Measurements from ENCODE around the gene AP1S1.
"Not testable (repeated sequence)": the region's sequence is repeated elsewhere in the genome, so short reads cannot be mapped to it uniquely, and the experiment has no call there.

Gene AP1S1

DNA sequence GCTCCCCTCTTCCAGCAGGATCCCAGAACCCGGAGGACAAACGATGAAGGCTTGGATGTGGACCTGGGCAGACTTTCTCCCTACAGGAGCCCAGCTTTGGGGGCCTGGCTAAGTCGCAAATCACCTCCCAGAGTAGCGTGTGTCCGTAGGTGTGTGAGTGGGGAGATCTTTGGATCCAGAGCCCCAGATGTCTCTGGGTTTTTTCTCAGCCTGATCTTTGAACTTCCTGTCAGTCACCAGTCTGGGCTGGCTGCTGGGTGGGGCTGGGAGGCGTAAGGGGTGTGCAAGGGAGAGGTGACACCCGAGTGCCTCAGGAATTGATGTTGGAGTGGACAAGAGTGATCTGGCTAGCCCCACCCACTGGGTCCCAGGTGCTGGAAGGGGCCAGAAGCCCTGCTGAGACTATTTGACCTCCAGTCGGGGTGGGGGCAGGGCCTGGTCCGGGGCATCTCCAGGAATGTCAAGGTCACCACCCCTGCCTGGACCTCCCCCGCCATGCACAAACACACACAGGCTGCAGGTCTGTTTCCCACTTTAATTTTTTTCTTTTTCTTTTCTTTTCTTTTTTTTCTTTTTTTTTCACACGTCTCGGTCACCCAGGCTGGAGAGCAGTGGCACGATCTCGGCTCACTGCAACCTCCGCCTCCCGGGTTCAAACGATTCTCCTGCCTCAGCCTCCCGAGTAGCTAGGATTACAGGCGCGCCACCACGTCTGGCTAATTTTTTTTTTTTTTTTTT is 46.8 kb downstream of the AP1S1 start, which contains the start of gene MOGAT3:
Gene MOGAT3 (minus strand): TSS at position 175 of the 738 bp plus-strand sequence. CDS start 182 bp downstream, outside the sequence.
- no peak for TF ChIP-seq GATA1 (IDR thresholded peaks at IDR 0.05; ENCODE audit: low read depth, low read length)
- no peak for TF ChIP-seq POLR2A (IDR thresholded peaks at IDR 0.05; ENCODE audit: low read length)

DNA sequence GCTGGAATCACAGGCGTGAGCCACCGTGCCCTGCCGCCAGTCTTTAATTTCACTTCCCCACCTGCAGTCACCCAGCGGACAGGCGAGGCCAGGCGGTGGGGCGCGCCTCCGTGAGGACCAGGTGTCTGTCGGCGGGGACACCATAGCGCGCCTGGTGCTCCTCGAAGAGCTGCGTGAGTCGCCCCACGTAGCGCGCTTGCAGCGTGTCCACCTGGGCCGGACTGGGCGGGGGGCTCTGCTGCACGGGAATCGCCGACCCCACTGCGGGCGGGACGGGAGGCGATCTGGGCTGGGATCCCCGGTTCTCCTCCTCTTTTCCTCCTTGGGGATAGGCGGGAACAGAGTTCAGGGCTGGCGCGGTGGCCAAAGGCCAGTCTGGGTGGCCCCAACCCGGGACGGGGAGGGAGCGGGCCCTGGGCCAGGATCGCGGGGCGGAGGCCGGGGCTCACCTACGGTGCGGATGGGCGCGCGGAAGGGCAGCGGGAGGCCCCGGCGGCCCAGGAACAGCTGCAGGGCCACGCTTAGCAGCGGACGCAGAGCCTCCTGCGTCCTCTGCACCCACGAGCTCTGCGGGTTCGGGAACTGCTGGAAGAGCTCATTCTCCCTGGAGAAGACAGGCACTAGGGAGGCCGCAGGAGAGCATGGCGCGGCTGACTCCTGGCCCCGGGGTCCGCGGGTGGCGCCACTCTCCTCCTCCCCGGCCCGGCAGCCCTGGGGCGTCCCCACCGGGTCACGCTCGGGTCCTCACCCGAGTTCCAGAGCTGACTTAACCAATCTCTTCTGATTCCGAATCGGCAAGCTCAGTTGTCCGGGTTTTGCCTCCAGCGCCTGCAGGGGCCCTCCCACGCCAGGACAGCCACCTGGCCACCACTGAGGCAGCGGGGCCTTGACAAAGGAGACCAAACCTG is 47.7 kb downstream of the AP1S1 start:
- TF ChIP-seq GATA1 (IDR thresholded peaks at IDR 0.05; ENCODE audit: low read depth, low read length) (no peak), POLR2A (IDR thresholded peaks at IDR 0.05; ENCODE audit: low read length) (no peak)
- DNase-seq, result no peak

More for the DNA sequence above, 46.8 kb downstream of the AP1S1 start, which contains the start of gene MOGAT3:
- no peak for DNase-seq

DNA sequence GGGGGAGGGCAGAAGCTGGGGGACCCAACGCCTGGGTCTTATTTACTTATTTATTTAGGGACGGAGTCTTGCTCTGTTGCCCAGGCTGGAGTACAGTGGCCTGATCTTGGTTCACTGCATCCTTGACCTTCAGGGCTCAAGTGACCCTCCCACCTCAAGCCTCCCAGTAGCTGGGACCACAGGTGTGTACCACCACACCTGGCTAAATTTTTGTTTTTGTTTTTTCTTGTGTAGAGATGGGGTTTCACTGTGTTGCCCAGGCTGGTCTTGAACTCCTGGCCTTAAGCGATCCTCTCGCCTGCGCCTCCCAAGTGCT is 48.3 kb downstream of the AP1S1 start:
- no peak for DNase-seq
- TF ChIP-seq POLR2A (IDR thresholded peaks at IDR 0.05; ENCODE audit: low read length) (no peak), GATA1 (IDR thresholded peaks at IDR 0.05; ENCODE audit: low read depth, low read length) (no peak)

DNA sequence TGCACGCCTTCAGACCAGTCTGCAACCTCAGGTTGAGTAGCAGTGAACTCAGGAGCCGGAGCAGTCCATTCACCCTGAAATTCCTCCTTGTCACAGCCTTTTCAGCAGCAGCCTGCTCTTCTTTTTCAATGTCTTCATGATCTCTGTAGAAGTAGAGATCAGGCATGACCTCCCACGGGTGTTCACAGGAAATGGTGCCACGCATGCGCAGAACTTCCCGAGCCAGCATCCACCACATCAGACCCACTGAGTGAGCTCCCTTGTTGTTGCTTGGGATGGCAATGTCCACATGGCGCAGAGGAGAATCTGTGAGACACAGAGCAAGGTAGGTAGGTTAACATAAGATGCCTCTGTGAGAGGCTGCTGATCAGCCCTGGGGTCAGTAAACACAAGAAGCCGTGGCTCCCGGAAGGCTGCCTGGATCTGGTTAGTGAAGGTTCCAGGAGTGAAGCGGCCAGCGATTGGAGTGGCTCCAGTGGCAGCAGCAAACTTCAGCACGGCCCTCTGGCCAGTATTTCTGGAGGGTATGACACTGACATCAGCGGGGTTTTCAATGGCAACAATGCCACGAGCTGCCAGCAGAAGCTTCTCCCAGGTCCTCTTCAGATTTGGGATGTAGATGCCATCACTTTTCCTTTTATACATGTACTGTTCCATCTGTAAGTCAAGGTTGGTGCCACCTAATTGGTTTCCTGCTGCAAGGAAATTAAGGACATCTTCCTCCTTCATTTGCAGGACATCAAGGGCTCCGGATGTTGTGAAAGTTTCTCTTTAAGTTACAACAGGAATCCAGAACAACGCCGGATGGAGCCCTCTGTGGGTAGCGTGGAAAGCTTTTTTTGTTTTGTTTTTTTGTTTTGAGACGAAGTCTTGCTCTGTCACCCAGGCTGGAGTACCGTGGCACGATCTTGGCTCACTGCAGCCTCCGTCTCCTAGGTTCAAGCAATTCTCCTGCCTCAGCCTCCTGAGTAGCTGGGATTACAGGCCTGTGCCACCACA is 49.8 kb downstream of the AP1S1 start:
- DNase-seq, result not testable (repeated sequence)

DNA sequence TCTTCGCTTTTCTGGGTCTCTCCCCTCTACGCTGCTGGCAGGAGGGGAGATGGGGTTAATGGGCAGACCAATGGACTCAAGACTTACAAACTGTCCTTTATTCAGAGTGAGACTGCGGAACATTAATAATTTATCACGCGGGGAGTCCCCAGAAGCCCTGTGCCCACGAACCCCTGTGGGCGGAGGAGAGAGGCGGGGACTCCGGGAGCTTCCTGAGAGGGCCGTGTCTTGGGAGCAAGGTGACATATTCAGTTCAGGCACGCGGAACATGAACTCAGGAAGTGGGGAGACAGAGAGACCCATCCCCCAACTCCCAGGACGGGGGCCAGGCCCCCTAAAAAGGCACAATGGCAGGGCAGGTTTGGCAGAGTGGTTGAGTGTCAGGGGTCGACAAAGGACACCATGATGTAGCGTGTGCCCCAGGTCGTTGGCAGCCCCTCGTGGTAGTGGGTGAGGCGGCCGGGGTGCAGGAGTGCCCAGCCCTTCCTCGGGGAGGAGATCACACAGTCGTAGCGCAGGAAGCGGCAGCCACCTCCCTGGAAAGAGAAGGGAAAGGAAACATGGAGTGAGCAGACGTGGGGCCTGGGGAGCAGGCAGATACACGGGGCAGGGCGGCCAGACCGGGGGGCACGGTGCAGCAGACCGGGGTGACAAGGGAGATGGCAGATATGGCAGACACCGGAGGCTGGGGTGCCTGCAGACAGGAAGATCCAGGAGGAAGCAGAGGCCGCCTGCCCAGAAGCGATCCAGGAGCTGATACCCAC is 51.8 kb downstream of the AP1S1 start:
- TF ChIP-seq GATA1 (IDR thresholded peaks at IDR 0.05; ENCODE audit: low read depth, low read length), result no peak
- no peak for TF ChIP-seq POLR2A (IDR thresholded peaks at IDR 0.05; ENCODE audit: low read length)
- DNase-seq, result no peak

DNA sequence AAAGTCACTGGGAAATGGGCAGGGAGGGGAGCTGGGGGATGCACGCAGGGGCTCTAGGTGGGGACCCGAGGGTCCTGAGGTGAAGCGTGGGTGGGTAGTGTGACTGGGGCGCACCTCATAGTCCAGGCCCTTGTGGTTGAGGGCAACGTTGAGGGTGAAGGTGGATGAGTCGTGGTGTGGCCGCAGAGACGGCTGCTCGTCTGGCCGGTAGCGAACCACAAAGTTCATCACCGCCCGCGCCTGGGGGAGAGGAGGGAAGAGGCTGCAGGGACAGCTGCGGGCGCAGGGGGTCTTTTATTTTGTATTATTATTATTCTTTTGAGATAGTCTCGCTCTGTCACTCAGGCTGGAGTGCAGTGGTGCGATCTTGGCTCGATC is 52.4 kb downstream of the AP1S1 start:
- DNase-seq, result no peak
- TF ChIP-seq GATA1 (IDR thresholded peaks at IDR 0.05; ENCODE audit: low read depth, low read length), result no peak
- TF ChIP-seq POLR2A (IDR thresholded peaks at IDR 0.05; ENCODE audit: low read length), result no peak

DNA sequence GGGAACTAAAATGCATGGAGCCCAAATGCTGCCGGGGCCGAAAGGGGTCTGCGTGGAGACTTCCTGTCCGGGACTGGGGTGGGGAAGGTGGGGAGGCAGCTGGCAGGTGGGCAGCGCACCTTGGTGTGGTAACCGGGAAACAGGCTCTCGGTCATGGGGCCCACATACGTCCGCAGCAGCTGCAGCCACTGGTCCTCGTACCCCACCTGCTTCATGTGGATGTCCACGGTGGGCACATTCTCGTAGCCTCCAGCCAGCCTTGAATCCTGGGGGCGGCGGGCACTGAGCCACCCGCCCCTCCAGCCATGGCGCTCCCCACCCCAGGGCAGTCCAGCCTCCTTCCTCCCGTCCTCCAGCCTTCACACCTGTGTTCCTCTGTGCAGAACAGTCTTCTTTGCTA is 53.2 kb downstream of the AP1S1 start:
- no peak for TF ChIP-seq POLR2A (IDR thresholded peaks at IDR 0.05; ENCODE audit: low read length)
- no peak for TF ChIP-seq GATA1 (IDR thresholded peaks at IDR 0.05; ENCODE audit: low read depth, low read length)

DNA sequence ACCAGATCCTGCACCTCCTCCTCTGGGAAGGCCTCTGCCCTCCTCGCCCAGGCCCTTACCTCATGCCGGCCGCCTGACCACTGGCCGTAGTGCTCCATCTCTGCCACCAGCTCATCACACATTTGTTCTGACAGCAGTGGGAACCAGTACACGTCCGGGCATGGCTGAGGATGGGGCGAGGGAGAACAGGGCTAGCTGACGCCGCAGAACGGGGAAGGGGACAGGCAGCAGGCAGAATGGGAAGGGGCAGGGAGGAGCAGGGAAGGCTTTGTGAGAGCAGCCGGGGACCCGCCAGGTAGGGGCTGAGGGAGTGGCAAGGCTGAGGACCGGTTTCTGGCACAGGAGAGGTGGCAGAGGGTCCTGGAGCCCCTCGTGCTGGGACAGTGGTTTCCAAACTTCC is 54.5 kb downstream of the AP1S1 start:
- no peak for DNase-seq
- TF ChIP-seq GATA1 (IDR thresholded peaks at IDR 0.05; ENCODE audit: low read depth, low read length), result no peak
- no peak for TF ChIP-seq POLR2A (IDR thresholded peaks at IDR 0.05; ENCODE audit: low read length)

More for the DNA sequence above, 53.2 kb downstream of the AP1S1 start:
- DNase-seq, result no peak

DNA sequence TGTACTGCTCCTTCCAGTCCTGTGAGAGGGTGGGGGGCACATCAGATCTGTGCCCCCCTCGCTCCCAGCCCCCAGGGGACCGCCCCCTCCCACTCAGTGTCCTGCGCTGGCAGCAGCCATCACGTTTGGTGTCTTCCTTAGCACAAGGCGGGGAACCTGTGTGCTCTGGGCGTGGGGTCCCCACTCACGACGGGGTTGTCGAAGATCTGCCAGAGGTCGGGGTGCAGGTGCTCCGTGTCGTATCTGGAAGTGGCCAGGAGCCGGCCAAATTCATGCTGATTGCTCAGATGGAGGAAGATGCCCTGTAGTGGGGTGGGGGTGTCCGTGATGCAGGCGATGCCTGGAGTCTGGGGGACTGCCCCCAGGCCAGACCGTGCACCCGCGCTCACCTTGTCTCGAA is 55.9 kb downstream of the AP1S1 start:
- no peak for TF ChIP-seq GATA1 (IDR thresholded peaks at IDR 0.05; ENCODE audit: low read depth, low read length)
- TF ChIP-seq POLR2A (IDR thresholded peaks at IDR 0.05; ENCODE audit: low read length), result no peak
- no peak for DNase-seq
